Gastroesophageal sphincter (tissue), 3 donors: Measurements from ENCODE around the gene RSRC2.

Experiments used
- CTCF ChIP-seq, 4 experiments: fragments of 200-600 bp in 2 of 4; fragments of 450-650 bp in 2 of 4; sonication (generic) in 1 of 4; IDR thresholded peaks; one replicate each; pipeline ENCODE4 v1.5.1; 2017 to 2019; ENCODE audit warnings: antibody characterized with exemption in 4 of 4, mild to moderate bottlenecking in 2 of 4, moderate library complexity in 2 of 4
- POLR2A ChIP-seq, 2 donors: fragments of 450-650 bp; IDR thresholded peaks; one replicate each; pipeline ENCODE4 v1.6.1; 2017; ENCODE audit warnings: antibody characterized with exemption in 2 of 2, mild to moderate bottlenecking in 2 of 2, moderate library complexity in 1 of 2
- POLR2AphosphoS5 ChIP-seq: sonication (generic); formaldehyde crosslinking; IDR thresholded peaks from one replicate; pipeline ENCODE4 v1.6.1; 2017; ENCODE audit warnings: antibody characterized with exemption

GRCh38 chr12:122527478-122527944, 775 bp upstream of the RSRC2 start:
- TF ChIP-seq POLR2A (IDR thresholded peaks at IDR 0.05) = no peak
- TF ChIP-seq POLR2AphosphoS5 = no peak
- TF ChIP-seq CTCF (IDR thresholded peaks at IDR 0.05) = no peak
